ENCODE results near the gene OTULINL. TPM values are rescaled to one million over a fixed set of nuclear protein-coding genes. Genes with fewer than 3 reads are reported as not detected.

Gene OTULINL
- total RNA-seq, 1 experiment from 2014 or later, result 12.3 TPM

DNA sequence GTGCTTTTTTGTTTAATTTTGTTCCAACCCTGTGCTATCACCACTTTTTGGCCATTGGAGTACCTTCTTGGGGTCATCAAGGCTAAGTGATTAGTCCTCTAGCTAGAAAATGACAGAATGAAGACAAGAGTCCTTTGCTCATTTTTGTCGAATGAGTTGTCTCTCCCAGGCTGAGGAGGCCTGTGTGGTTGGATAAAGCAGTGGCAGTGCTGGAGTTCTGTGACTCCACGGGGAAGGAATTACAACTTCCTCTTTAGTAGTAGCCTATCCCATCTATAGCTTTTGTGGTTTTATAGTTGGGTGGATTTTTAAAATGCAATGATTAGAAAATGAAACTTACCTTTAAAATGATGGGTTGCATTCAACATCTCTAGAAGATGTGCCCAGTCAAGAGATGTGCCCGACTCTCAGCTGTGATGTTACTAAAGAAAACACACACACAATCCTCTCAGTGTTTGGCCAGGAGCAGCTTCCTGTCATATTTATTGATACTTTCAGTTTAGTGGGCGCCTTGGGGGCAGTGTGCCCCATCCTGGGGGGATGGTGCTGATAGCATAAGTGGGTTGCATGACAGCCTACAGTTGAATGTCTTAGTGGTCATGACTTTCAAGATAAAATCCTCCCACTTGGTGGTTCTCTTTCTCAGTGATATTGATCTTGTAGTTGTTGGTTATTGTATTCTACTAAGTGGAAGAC lies 11.9 kb downstream of the OTULINL start:
- no peak overlapping the region for H3K4me3 Mint-ChIP-seq
- no peaks in the 10 kb centered on the region; the same call in 1 of the 2 replicates for H3K27me3 Mint-ChIP-seq (ENCODE audit: low read depth)
- peaks cover 11% of the 10 kb centered on the region for H3K36me3 Mint-ChIP-seq
- 0 out of 2 replicates have a peak, but pooled peaks cover 4% of the 10 kb centered on the region for H3K4me1 Mint-ChIP-seq
- no peak for TF ChIP-seq NR1H2 (CRISPR knock-in tag; IDR thresholded peaks at IDR 0.05)
- TF ChIP-seq, protein P1, sequence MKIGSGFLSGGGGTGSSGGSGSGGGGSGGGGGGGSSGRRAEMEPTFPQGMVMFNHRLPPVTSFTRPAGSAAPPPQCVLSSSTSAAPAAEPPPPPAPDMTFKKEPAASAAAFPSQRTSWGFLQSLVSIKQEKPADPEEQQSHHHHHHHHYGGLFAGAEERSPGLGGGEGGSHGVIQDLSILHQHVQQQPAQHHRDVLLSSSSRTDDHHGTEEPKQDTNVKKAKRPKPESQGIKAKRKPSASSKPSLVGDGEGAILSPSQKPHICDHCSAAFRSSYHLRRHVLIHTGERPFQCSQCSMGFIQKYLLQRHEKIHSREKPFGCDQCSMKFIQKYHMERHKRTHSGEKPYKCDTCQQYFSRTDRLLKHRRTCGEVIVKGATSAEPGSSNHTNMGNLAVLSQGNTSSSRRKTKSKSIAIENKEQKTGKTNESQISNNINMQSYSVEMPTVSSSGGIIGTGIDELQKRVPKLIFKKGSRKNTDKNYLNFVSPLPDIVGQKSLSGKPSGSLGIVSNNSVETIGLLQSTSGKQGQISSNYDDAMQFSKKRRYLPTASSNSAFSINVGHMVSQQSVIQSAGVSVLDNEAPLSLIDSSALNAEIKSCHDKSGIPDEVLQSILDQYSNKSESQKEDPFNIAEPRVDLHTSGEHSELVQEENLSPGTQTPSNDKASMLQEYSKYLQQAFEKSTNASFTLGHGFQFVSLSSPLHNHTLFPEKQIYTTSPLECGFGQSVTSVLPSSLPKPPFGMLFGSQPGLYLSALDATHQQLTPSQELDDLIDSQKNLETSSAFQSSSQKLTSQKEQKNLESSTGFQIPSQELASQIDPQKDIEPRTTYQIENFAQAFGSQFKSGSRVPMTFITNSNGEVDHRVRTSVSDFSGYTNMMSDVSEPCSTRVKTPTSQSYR (CRISPR knock-in tag; IDR thresholded peaks at IDR 0.05), result no peak
- TF ChIP-seq, protein P2, sequence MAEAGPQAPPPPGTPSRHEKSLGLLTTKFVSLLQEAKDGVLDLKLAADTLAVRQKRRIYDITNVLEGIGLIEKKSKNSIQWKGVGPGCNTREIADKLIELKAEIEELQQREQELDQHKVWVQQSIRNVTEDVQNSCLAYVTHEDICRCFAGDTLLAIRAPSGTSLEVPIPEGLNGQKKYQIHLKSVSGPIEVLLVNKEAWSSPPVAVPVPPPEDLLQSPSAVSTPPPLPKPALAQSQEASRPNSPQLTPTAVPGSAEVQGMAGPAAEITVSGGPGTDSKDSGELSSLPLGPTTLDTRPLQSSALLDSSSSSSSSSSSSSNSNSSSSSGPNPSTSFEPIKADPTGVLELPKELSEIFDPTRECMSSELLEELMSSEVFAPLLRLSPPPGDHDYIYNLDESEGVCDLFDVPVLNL (CRISPR knock-in tag; IDR thresholded peaks at IDR 0.05; ENCODE audit: borderline replicate concordance, low read depth), result no peak
- TF ChIP-seq NR3C1 (CRISPR knock-in tag; conservative IDR thresholded peaks at IDR 0.05; ENCODE audit: low read depth), result no peak
- no peak for TF ChIP-seq HMGA2 (CRISPR knock-in tag; IDR thresholded peaks at IDR 0.05)
- ChIA-PET CTCF (interaction anchor here (1.0 to 1.2 kb wide), 2 partner anchors 12 to 16 kb away, joined by 3 read pairs; partner anchors contain the start of gene OTULINL), POLR2A (no interaction called here)
- no peak for DNase-seq (ENCODE audit: low spot score)
- H3K27ac Mint-ChIP-seq, result no peak overlapping the region
- no peak for ATAC-seq
- peaks cover 12% of the 10 kb centered on the region for H3K9me3 Mint-ChIP-seq

DNA sequence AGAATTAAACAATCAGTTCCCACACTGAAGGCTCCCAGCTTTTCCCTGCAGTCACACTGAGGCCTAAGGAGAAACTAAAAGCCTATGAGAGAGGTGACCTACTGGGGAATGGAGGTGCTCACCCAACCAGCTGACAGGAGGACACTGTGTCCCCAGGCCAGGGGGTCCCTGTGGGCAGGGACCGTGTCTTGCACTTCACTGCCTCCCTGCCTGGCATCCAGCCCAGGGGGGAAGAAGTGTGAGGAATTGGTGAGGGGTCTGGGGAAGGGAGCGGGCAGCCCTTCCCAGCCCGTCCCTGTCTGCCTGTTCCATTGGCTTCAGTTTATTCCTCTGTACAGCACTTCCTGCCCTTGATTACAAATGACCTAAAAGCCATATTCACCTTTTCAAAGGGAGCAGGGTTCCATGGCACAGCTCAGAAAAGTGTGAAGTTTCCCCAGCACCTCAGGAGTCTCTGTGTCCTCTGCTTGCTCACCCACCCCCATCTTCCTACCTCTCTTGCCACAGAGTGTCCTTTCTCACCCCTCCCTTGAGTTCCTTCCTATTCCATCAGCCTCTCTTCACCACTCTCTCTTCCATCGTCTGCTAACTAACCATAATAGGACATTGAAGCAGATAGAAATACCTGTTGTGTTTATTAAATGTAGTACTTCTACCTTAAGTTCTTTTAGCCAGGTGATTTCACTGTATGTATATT lies 12.9 kb downstream of the OTULINL start:
- Mint-ChIP-seq H3K9me3 (peaks cover 12% of the 10 kb centered on the region), H3K27ac (no peak overlapping the region), H3K4me1 (0 out of 2 replicates have a peak, but pooled peaks cover 4% of the 10 kb centered on the region), H3K4me3 (no peak overlapping the region), H3K27me3 (ENCODE audit: low read depth) (no peaks in the 10 kb centered on the region), H3K36me3 (peaks cover 11% of the 10 kb centered on the region)
- ATAC-seq (no peak), DNase-seq (ENCODE audit: low spot score) (no peak)
- ChIA-PET POLR2A (no interaction called here), CTCF (no interaction called here)
- TF ChIP-seq FOXP1 (CRISPR knock-in tag; IDR thresholded peaks at IDR 0.05; ENCODE audit: borderline replicate concordance) (no peak), ZNF219 (CRISPR knock-in tag; IDR thresholded peaks at IDR 0.05; ENCODE audit: borderline replicate concordance) (no peak), JAZF1 (CRISPR knock-in tag; IDR thresholded peaks at IDR 0.05) (no peak), NR3C1 (CRISPR knock-in tag; conservative IDR thresholded peaks at IDR 0.05; ENCODE audit: low read depth) (no peak), ZNF317 (CRISPR knock-in tag; IDR thresholded peaks at IDR 0.05; ENCODE audit: borderline replicate concordance, low read depth) (no peak), HMGA2 (CRISPR knock-in tag; IDR thresholded peaks at IDR 0.05) (no peak), JUN (CRISPR knock-in tag; IDR thresholded peaks at IDR 0.05) (no peak), SMAD4 (CRISPR knock-in tag; IDR thresholded peaks at IDR 0.05) (no peak), IRF2 (CRISPR knock-in tag; IDR thresholded peaks at IDR 0.05; ENCODE audit: borderline replicate concordance, low read depth) (no peak)
- TF ChIP-seq, protein P3, sequence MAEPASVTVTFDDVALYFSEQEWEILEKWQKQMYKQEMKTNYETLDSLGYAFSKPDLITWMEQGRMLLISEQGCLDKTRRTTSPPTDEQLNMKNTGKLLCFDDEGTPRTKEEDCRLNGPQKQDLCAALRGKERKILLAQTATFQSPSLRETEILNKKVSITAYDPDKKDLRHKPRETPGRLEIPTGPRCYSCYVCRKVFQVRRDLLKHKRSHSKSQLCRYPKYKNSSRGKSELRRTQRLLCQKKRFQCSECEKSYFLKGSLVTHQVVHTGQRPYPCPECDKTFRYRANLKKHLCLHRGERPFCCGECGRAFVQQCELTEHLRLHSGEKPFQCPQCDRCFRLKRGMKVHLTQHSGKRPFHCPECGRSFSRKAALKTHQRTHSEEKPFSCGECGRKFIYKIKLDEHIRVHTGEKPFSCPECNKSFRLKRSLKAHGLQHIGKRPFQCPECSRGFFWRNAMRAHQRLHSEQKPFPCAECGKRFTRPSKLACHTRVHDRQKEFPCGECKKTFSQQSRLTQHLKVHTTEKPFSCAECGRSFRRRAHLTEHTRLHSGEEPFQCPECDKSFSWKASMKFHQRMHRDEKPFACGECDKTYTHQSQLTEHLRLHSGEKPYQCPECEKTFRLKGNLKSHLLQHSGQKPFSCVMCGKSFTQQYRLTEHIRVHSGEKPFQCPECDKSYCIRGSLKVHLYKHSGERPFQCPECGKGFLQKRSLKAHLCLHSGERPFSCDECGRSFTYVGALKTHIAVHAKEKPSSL (CRISPR knock-in tag; conservative IDR thresholded peaks at IDR 0.05), result no peak
- TF ChIP-seq, protein P4, sequence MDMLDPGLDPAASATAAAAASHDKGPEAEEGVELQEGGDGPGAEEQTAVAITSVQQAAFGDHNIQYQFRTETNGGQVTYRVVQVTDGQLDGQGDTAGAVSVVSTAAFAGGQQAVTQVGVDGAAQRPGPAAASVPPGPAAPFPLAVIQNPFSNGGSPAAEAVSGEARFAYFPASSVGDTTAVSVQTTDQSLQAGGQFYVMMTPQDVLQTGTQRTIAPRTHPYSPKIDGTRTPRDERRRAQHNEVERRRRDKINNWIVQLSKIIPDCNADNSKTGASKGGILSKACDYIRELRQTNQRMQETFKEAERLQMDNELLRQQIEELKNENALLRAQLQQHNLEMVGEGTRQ (CRISPR knock-in tag; IDR thresholded peaks at IDR 0.05), result no peak
- TF ChIP-seq, protein P5, sequence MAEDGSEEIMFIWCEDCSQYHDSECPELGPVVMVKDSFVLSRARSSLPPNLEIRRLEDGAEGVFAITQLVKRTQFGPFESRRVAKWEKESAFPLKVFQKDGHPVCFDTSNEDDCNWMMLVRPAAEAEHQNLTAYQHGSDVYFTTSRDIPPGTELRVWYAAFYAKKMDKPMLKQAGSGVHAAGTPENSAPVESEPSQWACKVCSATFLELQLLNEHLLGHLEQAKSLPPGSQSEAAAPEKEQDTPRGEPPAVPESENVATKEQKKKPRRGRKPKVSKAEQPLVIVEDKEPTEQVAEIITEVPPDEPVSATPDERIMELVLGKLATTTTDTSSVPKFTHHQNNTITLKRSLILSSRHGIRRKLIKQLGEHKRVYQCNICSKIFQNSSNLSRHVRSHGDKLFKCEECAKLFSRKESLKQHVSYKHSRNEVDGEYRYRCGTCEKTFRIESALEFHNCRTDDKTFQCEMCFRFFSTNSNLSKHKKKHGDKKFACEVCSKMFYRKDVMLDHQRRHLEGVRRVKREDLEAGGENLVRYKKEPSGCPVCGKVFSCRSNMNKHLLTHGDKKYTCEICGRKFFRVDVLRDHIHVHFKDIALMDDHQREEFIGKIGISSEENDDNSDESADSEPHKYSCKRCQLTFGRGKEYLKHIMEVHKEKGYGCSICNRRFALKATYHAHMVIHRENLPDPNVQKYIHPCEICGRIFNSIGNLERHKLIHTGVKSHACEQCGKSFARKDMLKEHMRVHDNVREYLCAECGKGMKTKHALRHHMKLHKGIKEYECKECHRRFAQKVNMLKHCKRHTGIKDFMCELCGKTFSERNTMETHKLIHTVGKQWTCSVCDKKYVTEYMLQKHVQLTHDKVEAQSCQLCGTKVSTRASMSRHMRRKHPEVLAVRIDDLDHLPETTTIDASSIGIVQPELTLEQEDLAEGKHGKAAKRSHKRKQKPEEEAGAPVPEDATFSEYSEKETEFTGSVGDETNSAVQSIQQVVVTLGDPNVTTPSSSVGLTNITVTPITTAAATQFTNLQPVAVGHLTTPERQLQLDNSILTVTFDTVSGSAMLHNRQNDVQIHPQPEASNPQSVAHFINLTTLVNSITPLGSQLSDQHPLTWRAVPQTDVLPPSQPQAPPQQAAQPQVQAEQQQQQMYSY (CRISPR knock-in tag; IDR thresholded peaks at IDR 0.05), result no peak

Measured in WTC11 (cell line).